Astrocyte of the spinal cord (primary cell): ENCODE data around the gene MYO1H.

Experiments
- DNase-seq: peaks from one replicate; pipeline ENCODE4 v3.0.0; 2011; ENCODE audit warnings: low read depth, low spot score
- H3K4me3 ChIP-seq: 2 replicates; pipeline ENCODE4 v1.5.1; 2011; ENCODE audit warnings: low read depth, mild to moderate bottlenecking, low read length, moderate library complexity
- CTCF ChIP-seq: IDR thresholded peaks from 2 replicates; pipeline ENCODE4 v1.5.1; 2012; ENCODE audit warnings: low read depth, mild to moderate bottlenecking, low read length, inconsistent platforms
- in situ Hi-C: cut with HindIII; loops from 2 replicates; pipeline ENCODE4 v1.10.0; 2017; ENCODE audit warnings: low sequenced_read_pairs

MYO1H gene

GRCh38 chr12:109477963-109478315, 130.2 kb downstream of the MYO1H start:
- peak overlapping the region; percentile 90 for H3K4me3 ChIP-seq
- no peak for DNase-seq
- in situ Hi-C loops, result no loop called here
- no peak for TF ChIP-seq CTCF

DNA sequence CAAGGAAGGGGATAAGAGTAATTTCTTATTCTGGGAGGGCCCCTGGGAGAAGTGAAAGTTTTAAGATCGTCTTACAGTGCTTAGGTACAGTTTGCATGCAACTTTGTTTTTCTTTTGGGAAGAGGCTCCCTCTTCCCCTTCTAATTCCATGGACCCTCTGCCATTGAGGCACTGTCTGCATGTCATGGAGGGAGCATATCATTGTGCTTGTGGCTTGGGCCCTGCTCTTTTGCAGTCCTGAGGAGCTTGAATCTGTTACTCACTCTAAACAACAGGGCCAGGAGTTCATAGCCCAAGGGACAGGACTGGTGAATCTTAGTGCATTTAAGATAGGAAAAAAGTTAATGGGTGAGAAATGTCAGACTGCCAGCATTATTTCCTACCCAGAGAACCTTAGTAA, 132.1 kb downstream of the MYO1H start:
- in situ Hi-C loops, result no loop called here

DNA sequence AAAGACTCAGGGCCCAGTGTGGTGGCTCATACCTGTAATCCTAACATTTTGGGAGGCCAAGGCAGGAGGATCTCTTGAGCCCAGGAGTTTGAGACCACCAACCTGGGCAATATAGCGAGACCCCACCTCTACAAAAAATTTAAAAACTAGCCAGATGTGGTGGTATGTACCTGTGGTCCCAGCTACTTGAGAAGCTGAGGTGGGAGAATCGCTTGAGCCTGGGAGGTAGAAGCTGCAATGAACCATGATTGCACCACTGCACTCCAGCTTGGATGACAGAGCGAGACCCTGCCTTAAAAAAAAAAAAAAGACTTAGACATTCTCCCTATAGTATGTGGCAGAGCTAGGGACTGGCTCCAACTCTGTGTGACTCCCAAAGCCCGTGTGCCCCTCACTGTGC, 132.7 kb downstream of the MYO1H start:
- TF ChIP-seq CTCF, result no peak
- in situ Hi-C loops, result no loop called here
- DNase-seq, result no peak
- no peak overlapping the region for H3K4me3 ChIP-seq

More for the DNA sequence above, 132.1 kb downstream of the MYO1H start:
- H3K4me3 ChIP-seq, result no peak overlapping the region
- no peak for DNase-seq
- no peak for TF ChIP-seq CTCF

- DNase-seq, result no peak
- H3K4me3 ChIP-seq, result no peak overlapping the region
- in situ Hi-C loops, result no loop called here
- TF ChIP-seq CTCF, result no peak
Observed at GRCh38 chr12:109481863-109482262, 134.2 kb downstream of the MYO1H start.

DNA sequence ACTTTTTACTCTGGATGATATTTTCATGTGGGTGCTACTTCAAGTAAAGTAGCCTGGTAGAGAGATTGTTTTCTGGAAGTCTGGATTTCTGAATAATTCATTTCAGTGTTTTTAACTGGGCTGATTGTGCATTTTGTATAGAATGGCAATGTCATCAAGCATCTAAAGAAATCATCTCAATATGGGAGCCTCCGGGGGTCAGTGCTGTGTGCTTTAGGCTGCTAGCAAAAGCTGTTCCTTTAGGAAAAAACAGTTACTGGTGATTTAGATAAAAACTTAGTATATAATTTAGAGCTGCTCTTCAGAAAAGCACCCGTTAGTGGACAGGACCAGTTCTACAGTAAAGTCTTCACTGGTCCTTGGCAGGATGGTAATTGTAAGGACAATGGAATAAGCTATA, 134.8 kb downstream of the MYO1H start:
- in situ Hi-C loops, result no loop called here
- no peak overlapping the region for H3K4me3 ChIP-seq
- no peak for TF ChIP-seq CTCF
- no peak for DNase-seq

DNA sequence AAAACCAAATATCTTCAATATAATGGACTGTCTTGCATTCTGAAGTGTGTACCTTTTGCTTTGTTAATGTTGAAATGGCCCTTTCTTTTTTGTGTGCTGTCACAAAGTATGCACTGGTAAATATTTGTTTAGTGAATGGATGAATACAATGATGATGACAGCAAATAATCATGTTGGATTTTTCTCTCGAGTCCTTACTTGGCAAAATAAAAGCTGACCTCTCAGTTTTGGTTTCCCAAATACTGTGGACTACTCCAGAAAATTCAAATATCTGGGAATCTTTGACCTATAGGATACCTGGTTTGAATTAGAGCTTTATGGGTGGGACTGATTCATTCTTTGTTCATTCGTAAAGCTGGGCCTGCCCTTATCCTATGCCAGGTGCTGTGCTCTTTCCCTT, 135.2 kb downstream of the MYO1H start:
- no peak for TF ChIP-seq CTCF
- DNase-seq, result no peak
- in situ Hi-C loops, result no loop called here
- H3K4me3 ChIP-seq, result no peak overlapping the region

- in situ Hi-C loops, result no loop called here
- H3K4me3 ChIP-seq, result no peak overlapping the region
- no peak for DNase-seq
- TF ChIP-seq CTCF, result no peak
Observed at GRCh38 chr12:109483346-109483745, 135.6 kb downstream of the MYO1H start.
